Gastrocnemius medialis (tissue), 4 donors: ENCODE data around the gene WBP11.

Experiments
- CTCF ChIP-seq, 5 experiments: fragments of 450-650 bp in 3 of 5; fragments of 200-600 bp in 2 of 5; sonication (generic) in 2 of 5; IDR thresholded peaks in 4 of 5; conservative IDR thresholded peaks in 1 of 5; 1 replicate in 4 of 5; 2 replicates in 1 of 5; pipeline ENCODE4 v1.5.1; 2016 to 2019; ENCODE audit warnings: antibody characterized with exemption in 5 of 5, mild to moderate bottlenecking in 3 of 5, moderate library complexity in 3 of 5
- POLR2A ChIP-seq, 2 donors: fragments of 450-650 bp; IDR thresholded peaks; one replicate each; pipeline ENCODE4 v1.6.1; 2017; ENCODE audit warnings: antibody characterized with exemption in 2 of 2, mild to moderate bottlenecking in 2 of 2, moderate library complexity in 2 of 2

GRCh38 chr12:14775636-14775980, 27.7 kb downstream of the WBP11 start:
- TF ChIP-seq POLR2A (IDR thresholded peaks at IDR 0.05) = no peak
- TF ChIP-seq CTCF (IDR thresholded peaks at IDR 0.05 in 4 of 5, conservative IDR thresholded peaks at IDR 0.05 in 1 of 5) = no peak
